Astrocyte of the cerebellum (primary cell): ENCODE measurements around the gene CCDC86.

Experiments used
- DNase-seq: peaks from one replicate; pipeline ENCODE4 v3.0.0-alpha.2; 2011; ENCODE audit warnings: low read depth
- H3K4me3 ChIP-seq: 2 replicates; pipeline ENCODE4 v1.5.1; 2011; ENCODE audit warnings: mild to moderate bottlenecking, low read depth, low read length, moderate library complexity
- CTCF ChIP-seq: IDR thresholded peaks from 2 replicates; pipeline ENCODE4 v1.5.1; 2012; ENCODE audit warnings: low read length, low read depth, moderate library complexity, mild to moderate bottlenecking; ENCODE audit errors: missing control alignments
- in situ Hi-C: cut with HindIII; loops from 2 replicates; pipeline ENCODE4 v1.10.0; 2017; ENCODE audit warnings: low sequenced_read_pairs

The CCDC86 gene

GRCh38 chr11:60830478-60831142, 11.3 kb upstream of the CCDC86 start:
- DNase-seq = no peak
- in situ Hi-C loops = no loop called here
- H3K4me3 ChIP-seq = no peak overlapping the region
- TF ChIP-seq CTCF = no peak

- H3K4me3 ChIP-seq = no peak overlapping the region
- TF ChIP-seq CTCF = peak; percentile 92
- peak; percentile 60 for DNase-seq
- in situ Hi-C loops = no loop called here
These were observed 10.8 kb upstream of the CCDC86 start for GRCh38 chr11:60831143-60831500.

GRCh38 chr11:60831501-60832079, 10.3 kb upstream of the CCDC86 start:
- no peak overlapping the region for H3K4me3 ChIP-seq
- no peak for DNase-seq
- no peak for TF ChIP-seq CTCF
- in situ Hi-C loops = no loop called here

- H3K4me3 ChIP-seq = no peak overlapping the region
- TF ChIP-seq CTCF = no peak
- in situ Hi-C loops = no loop called here
These were observed 7.0 kb upstream of the CCDC86 start for GRCh38 chr11:60834742-60835533.

GRCh38 chr11:60835534-60835846, 6.4 kb upstream of the CCDC86 start:
- no peak for TF ChIP-seq CTCF
- no peak for DNase-seq
- no peak overlapping the region for H3K4me3 ChIP-seq
- in situ Hi-C loops = no loop called here

More at GRCh38 chr11:60834742-60835533, 7.0 kb upstream of the CCDC86 start:
- DNase-seq = no peak

- DNase-seq = no peak
- H3K4me3 ChIP-seq = no peak overlapping the region
- TF ChIP-seq CTCF = no peak
- in situ Hi-C loops = no loop called here
These were observed 4.9 kb upstream of the CCDC86 start for GRCh38 chr11:60836866-60837515.
